ENCODE results near the gene VENTX. TPM values are rescaled to one million over a fixed set of nuclear protein-coding genes. Genes with fewer than 3 reads are reported as not detected.
A peak's percentile ranks its signal among the peaks of the same experiment; 100 is the strongest.

The VENTX gene
- total and polyA plus RNA-seq, 7 experiments from 2014 or later = 0.85 to 5.7 TPM; not detected in 5

DNA sequence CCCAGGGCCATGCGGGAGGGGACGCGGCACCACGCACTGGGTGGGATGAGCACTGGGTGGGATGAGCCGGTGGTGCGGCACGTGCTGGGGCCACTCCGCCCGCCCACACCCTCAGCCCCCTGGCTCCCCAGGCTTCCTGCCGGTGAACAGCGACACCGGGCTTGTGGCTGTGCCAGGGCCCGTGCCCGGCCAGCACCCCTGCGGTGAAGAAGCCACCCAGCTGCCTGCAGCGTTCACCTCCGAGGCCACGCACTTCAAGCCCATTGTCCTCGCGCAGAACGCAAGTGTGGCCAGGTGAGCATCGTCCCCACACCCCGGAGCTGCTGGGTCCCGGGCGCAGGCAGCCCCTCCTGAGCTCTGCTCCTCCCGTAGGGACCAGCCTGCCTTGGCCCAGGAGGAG is 39.4 kb upstream of the VENTX start:
- Histone ChIP-seq H3K9me3 (ENCODE audit: control insufficient read depth in 2 of 3, low read length in 3 of 3) (no peaks in the 10 kb centered on the region), H3K36me3 (ENCODE audit: control insufficient read depth in 2 of 3, insufficient read depth in 3 of 3, low read length in 3 of 3) (no peaks in the 10 kb centered on the region), H3K4me1 (ENCODE audit: control insufficient read depth in 2 of 2, insufficient read depth in 2 of 2, low read length in 2 of 2) (no peaks in the 10 kb centered on the region), H3K4me3 (ENCODE audit: low read length) (no peak overlapping the region), H3K27me3 (ENCODE audit: control insufficient read depth in 2 of 2, insufficient read depth in 2 of 2, low read length in 2 of 2) (no peaks in the 10 kb centered on the region), H3K27ac (ENCODE audit: low read depth, low read length) (no peak overlapping the region)
- intact Hi-C loops (cut with micrococcal nuclease) = no loop called here
- no peak overlapping the region for H3K4me3 Mint-ChIP-seq
- H3K36me3 Mint-ChIP-seq = peaks cover 0 to 3% (median 0%) of the 10 kb centered on the region in 5 donors
- H3K27me3 Mint-ChIP-seq = peaks cover 0 to 5% (median 0%) of the 10 kb centered on the region in 5 donors
- CTCF ChIA-PET = no interaction called here
- POLR2A ChIA-PET = no interaction called here
- no peak overlapping the region for H3K27ac Mint-ChIP-seq
- peaks cover 0 to 13% (median 3%) of the 10 kb centered on the region in 11 donors for H3K9me3 Mint-ChIP-seq
- DNase-seq (no peak), ATAC-seq (no peak)
- no peaks in the 10 kb centered on the region for H3K4me1 Mint-ChIP-seq

DNA sequence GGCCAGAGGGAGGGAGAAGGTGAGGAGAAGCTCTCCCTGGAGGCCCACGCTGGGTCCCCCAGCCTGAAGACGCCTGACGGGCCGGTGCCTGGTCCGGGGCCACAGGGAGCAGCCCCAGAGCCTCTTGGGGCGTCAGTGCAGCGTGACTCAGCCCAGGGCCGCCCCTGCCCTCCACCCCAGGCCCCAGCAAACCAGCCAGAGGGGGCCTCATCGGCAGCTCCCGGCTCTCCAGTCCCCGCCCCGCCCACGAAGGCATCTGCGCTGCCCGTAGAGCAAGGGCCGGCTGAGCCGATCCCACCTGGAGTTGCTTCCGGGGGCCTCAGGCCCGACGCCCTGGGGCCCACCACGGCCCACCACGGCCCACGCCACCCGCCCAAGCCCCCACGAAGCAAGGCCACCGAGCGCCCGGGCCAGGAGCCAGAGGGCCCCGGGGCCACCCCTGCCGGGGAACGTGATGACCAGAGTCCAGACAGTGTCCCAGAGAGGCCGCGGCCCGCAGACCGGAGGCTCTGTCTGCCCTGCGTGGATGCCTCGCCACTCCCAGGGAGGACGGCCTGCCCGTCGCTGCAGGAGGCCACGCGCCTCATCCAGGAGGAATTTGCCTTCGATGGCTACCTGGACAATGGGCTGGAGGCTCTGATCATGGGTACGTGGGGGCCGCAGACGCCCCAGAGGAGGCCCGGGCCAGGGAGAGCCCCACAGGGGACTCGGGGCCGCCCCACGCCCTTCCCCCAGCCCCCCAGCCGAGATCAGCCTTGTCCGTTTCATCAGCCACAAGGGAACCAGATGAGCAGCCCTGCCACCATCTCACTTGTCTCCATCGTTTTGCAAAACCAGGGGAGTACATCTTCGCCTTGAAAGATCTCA is 38.8 kb upstream of the VENTX start:
- Histone ChIP-seq H3K4me3 (ENCODE audit: low read length) (no peak overlapping the region), H3K27me3 (ENCODE audit: control insufficient read depth in 2 of 2, insufficient read depth in 2 of 2, low read length in 2 of 2) (no peaks in the 10 kb centered on the region), H3K36me3 (ENCODE audit: control insufficient read depth in 2 of 3, insufficient read depth in 3 of 3, low read length in 3 of 3) (no peaks in the 10 kb centered on the region), H3K9me3 (ENCODE audit: control insufficient read depth in 2 of 3, low read length in 3 of 3) (no peaks in the 10 kb centered on the region), H3K27ac (ENCODE audit: low read depth, low read length) (no peak overlapping the region), H3K4me1 (ENCODE audit: control insufficient read depth in 2 of 2, insufficient read depth in 2 of 2, low read length in 2 of 2) (no peaks in the 10 kb centered on the region)
- peak in 1 of 9 donors; percentile 5 for DNase-seq
- Mint-ChIP-seq H3K9me3 (peaks cover 0 to 10% (median 1%) of the 10 kb centered on the region in 11 donors), H3K4me3 (no peak overlapping the region), H3K27me3 (peaks cover 0 to 5% (median 0%) of the 10 kb centered on the region in 5 donors), H3K27ac (no peak overlapping the region), H3K36me3 (peaks cover 0 to 3% (median 0%) of the 10 kb centered on the region in 5 donors), H3K4me1 (no peaks in the 10 kb centered on the region)
- CTCF ChIA-PET = no interaction called here
- POLR2A ChIA-PET = no interaction called here
- ATAC-seq = no peak
- intact Hi-C loops (cut with micrococcal nuclease) = no loop called here

DNA sequence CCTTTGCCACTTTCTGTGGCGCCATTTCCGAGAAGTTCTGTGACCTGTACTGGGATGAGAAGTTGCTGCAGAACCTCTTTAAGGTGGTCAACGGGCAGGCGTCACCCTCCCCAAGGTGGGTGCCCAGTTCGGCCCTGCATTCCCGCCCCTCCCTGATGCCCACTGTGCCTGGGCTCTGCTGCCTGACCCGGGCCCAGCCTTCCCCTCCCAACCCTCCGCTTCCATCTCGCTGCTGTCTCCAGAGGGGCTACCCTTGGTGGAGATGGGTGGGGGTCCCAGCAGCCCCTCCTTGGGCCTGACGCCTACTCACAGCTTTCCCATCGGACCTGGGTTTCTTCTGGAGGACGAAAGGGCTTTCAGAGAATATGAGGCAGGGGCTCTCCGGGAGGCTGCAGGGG is 38.2 kb upstream of the VENTX start:
- no peak overlapping the region for H3K4me3 ChIP-seq (ENCODE audit: low read length)
- H3K4me1 Mint-ChIP-seq = no peaks in the 10 kb centered on the region
- H3K9me3 Mint-ChIP-seq = peaks cover 0 to 4% (median 0%) of the 10 kb centered on the region in 11 donors
- H3K4me3 Mint-ChIP-seq = no peak overlapping the region
- H3K27ac Mint-ChIP-seq = no peak overlapping the region
- no peak overlapping the region for H3K27ac ChIP-seq (ENCODE audit: low read depth, low read length)
- ChIA-PET POLR2A (no interaction called here), CTCF (no interaction called here)
- no peaks in the 10 kb centered on the region for H3K4me1 ChIP-seq (ENCODE audit: control insufficient read depth in 2 of 2, insufficient read depth in 2 of 2, low read length in 2 of 2)
- intact Hi-C loops (cut with micrococcal nuclease) = no loop called here
- no peaks in the 10 kb centered on the region for H3K9me3 ChIP-seq (ENCODE audit: control insufficient read depth in 2 of 3, low read length in 3 of 3)
- H3K36me3 Mint-ChIP-seq = peaks cover 0 to 3% (median 0%) of the 10 kb centered on the region in 5 donors
- H3K27me3 ChIP-seq (ENCODE audit: control insufficient read depth in 2 of 2, insufficient read depth in 2 of 2, low read length in 2 of 2) = no peaks in the 10 kb centered on the region
- peak in 1 of 9 donors; percentile 3 for DNase-seq
- H3K36me3 ChIP-seq (ENCODE audit: control insufficient read depth in 2 of 3, insufficient read depth in 3 of 3, low read length in 3 of 3) = no peaks in the 10 kb centered on the region
- peaks cover 0 to 5% (median 0%) of the 10 kb centered on the region in 5 donors for H3K27me3 Mint-ChIP-seq
- no peak for ATAC-seq

DNA sequence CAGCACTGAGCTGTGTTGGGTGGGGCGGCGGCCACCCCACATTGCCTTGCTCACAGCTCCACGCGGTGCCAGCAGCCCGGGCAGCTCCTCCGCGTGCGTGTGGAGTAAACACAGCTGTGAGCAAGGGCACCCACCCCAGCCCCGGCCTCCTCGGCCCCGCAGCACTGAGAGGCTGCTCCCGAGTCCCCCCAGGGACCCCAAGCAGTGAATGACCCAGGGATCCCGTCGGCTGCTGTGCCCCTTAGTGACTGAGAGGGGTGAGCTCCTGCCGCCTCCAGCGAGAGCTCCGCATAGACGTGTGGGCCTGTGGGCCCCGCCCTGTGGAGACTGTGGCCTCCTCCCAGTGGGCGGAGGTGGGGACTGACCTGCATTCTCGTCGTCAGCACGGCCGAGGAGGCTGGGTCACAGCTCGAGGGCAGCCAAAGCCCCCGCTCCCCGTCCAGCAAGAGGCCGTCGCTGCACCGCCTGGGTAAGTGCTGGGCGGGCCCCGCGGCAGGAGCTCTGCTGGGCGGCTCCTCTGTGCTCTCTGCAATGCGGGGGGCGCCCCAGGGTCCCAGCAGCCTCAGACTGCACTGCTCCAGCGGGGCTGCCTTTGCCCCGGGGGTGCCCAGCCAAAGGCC is 37.6 kb upstream of the VENTX start:
- no peak overlapping the region for H3K27ac Mint-ChIP-seq
- H3K4me3 ChIP-seq (ENCODE audit: low read length) = no peak overlapping the region
- POLR2A ChIA-PET = no interaction called here
- H3K36me3 ChIP-seq (ENCODE audit: control insufficient read depth in 2 of 3, insufficient read depth in 3 of 3, low read length in 3 of 3) = no peaks in the 10 kb centered on the region
- H3K27me3 Mint-ChIP-seq = peaks cover 0 to under 1% (median 0%) of the 10 kb centered on the region in 5 donors
- no peaks in the 10 kb centered on the region for H3K4me1 ChIP-seq (ENCODE audit: control insufficient read depth in 2 of 2, insufficient read depth in 2 of 2, low read length in 2 of 2)
- CTCF ChIA-PET = no interaction called here
- no peaks in the 10 kb centered on the region for H3K4me1 Mint-ChIP-seq
- no peaks in the 10 kb centered on the region for H3K36me3 Mint-ChIP-seq
- no peak for ATAC-seq
- intact Hi-C loops (cut with micrococcal nuclease) = no loop called here
- peaks cover 0 to 2% (median 0%) of the 10 kb centered on the region in 11 donors for H3K9me3 Mint-ChIP-seq
- DNase-seq = peak in 1 of 9 donors; percentile 3
- H3K4me3 Mint-ChIP-seq = no peak overlapping the region
- H3K27ac ChIP-seq (ENCODE audit: low read depth, low read length) = no peak overlapping the region
- no peaks in the 10 kb centered on the region for H3K9me3 ChIP-seq (ENCODE audit: control insufficient read depth in 2 of 3, low read length in 3 of 3)
- no peaks in the 10 kb centered on the region for H3K27me3 ChIP-seq (ENCODE audit: control insufficient read depth in 2 of 2, insufficient read depth in 2 of 2, low read length in 2 of 2)

DNA sequence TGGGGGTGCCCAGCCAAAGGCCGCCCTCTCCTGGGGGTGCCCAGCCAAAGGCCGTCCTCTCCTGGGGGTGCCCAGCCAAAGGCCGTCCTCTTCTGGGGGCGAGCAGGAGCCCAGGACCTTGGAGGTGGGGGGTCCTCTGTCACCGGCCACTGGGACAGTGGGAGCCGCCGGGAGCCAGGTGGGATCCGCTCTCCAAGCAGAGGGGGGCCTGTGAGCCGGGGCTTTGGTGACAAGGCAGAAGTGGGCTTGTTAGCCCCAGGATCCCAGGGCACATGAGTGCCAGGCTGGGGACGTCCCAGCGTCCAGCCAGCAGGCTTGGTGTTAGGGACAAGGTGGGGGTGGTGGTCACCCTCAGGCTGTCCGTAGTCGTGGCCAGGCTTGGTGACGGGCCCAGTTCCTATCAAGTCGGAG is 37.0 kb upstream of the VENTX start:
- Mint-ChIP-seq H3K4me1 (no peaks in the 10 kb centered on the region), H3K4me3 (no peak overlapping the region), H3K9me3 (peaks cover 0 to 2% (median 0%) of the 10 kb centered on the region in 11 donors), H3K27ac (no peak overlapping the region), H3K36me3 (no peaks in the 10 kb centered on the region), H3K27me3 (no peaks in the 10 kb centered on the region)
- no peaks in the 10 kb centered on the region for H3K27me3 ChIP-seq (ENCODE audit: control insufficient read depth in 2 of 2, insufficient read depth in 2 of 2, low read length in 2 of 2)
- DNase-seq (peak in 1 of 9 donors; percentile 1), ATAC-seq (no peak)
- POLR2A ChIA-PET = no interaction called here
- no peaks in the 10 kb centered on the region for H3K36me3 ChIP-seq (ENCODE audit: control insufficient read depth in 2 of 3, insufficient read depth in 3 of 3, low read length in 3 of 3)
- no peaks in the 10 kb centered on the region for H3K9me3 ChIP-seq (ENCODE audit: control insufficient read depth in 2 of 3, low read length in 3 of 3)
- CTCF ChIA-PET = no interaction called here
- H3K4me3 ChIP-seq (ENCODE audit: low read length) = no peak overlapping the region
- intact Hi-C loops (cut with micrococcal nuclease) = no loop called here
- no peaks in the 10 kb centered on the region for H3K4me1 ChIP-seq (ENCODE audit: control insufficient read depth in 2 of 2, insufficient read depth in 2 of 2, low read length in 2 of 2)
- no peak overlapping the region for H3K27ac ChIP-seq (ENCODE audit: low read depth, low read length)

DNA sequence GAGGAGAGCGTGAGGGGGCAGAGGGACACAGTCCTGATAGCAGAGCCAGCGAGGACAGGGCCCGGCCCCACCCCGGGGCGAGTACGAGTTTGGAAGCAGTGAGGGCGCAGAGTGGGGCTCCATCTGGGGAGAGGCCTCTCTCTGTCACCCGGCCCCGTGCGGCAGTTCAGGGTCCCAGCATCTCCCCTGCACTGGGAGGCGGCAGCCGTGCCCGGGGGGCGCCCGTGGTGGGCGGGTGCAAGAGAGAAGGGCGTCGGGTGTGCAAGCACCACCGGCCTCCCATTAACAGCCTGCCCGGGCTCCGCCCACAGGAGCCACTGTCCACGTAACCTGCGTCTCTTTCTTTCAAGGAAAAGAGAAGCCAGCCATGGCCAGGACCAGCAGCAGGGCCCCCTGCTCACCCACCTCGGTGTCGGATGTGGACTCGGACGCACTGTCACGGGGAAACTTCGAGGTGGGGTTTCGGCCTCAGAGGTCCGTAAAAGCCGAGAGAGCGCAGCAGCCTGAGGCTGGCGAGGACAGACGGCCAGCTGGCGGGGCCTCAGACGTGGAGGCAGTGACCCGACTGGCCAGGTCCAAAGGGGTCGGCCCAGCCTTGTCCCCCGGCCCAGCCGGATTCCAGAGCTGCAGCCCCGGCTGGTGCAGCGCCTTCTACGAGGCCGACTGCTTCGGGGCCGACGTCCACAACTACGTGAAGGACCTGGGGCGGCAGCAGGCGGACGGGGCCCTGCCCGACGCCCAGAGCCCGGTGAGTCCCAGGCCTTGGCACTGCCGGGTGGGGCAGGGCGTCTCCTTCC is 36.3 kb upstream of the VENTX start:
- Histone ChIP-seq H3K4me1 (ENCODE audit: control insufficient read depth in 2 of 2, insufficient read depth in 2 of 2, low read length in 2 of 2) (no peaks in the 10 kb centered on the region), H3K4me3 (ENCODE audit: low read length) (no peak overlapping the region), H3K9me3 (ENCODE audit: control insufficient read depth in 2 of 3, low read length in 3 of 3) (no peaks in the 10 kb centered on the region), H3K27me3 (ENCODE audit: control insufficient read depth in 2 of 2, insufficient read depth in 2 of 2, low read length in 2 of 2) (no peaks in the 10 kb centered on the region), H3K36me3 (ENCODE audit: control insufficient read depth in 2 of 3, insufficient read depth in 3 of 3, low read length in 3 of 3) (no peaks in the 10 kb centered on the region), H3K27ac (ENCODE audit: low read depth, low read length) (no peak overlapping the region)
- intact Hi-C loops (cut with micrococcal nuclease) = no loop called here
- Mint-ChIP-seq H3K27me3 (no peaks in the 10 kb centered on the region), H3K27ac (no peak overlapping the region), H3K4me1 (no peaks in the 10 kb centered on the region), H3K36me3 (no peaks in the 10 kb centered on the region), H3K4me3 (no peak overlapping the region), H3K9me3 (peaks cover 0 to 2% (median 0%) of the 10 kb centered on the region in 11 donors)
- no peak for ATAC-seq
- DNase-seq = peak in 1 of 9 donors; percentile 1
- ChIA-PET POLR2A (no interaction called here), CTCF (no interaction called here)
